NCI-H1694 treated with DMSO at 0.1 percent for 48 hours (cell line): ENCODE results near the gene PPARD.
"Not testable (repeated sequence)": the region's sequence is repeated elsewhere in the genome, so short reads cannot be mapped to it uniquely, and the experiment has no call there.

Experiments
- DNase-seq: peaks from one replicate; lab custom pipeline; 2025; lab: John Stamatoyannopoulos, UW

PPARD gene

GRCh38 chr6:35381132-35381531 is 38.8 kb downstream of the PPARD start:
- DNase-seq = no peak

- no peak for DNase-seq
Measured at GRCh38 chr6:35382015-35382414, 39.7 kb downstream of the PPARD start.

GRCh38 chr6:35385457-35386202 is 43.3 kb downstream of the PPARD start:
- no peak for DNase-seq

- no peak for DNase-seq
Measured at GRCh38 chr6:35386989-35387388, 44.6 kb downstream of the PPARD start.

GRCh38 chr6:35388030-35388429 is 45.7 kb downstream of the PPARD start:
- no peak for DNase-seq

GRCh38 chr6:35388772-35389352 is 46.5 kb downstream of the PPARD start:
- DNase-seq = no peak

- not testable (repeated sequence) for DNase-seq
Measured at GRCh38 chr6:35389386-35389785, 47.0 kb downstream of the PPARD start.

GRCh38 chr6:35391240-35391968 is 49.0 kb downstream of the PPARD start:
- no peak for DNase-seq

GRCh38 chr6:35392111-35392702 is 49.8 kb downstream of the PPARD start:
- DNase-seq = no peak

GRCh38 chr6:35392773-35393672 is 50.7 kb downstream of the PPARD start:
- DNase-seq = no peak

- no peak for DNase-seq
Measured at GRCh38 chr6:35396991-35397390, 54.6 kb downstream of the PPARD start.

- DNase-seq = no peak
Measured at GRCh38 chr6:35397806-35398418, 55.6 kb downstream of the PPARD start.

- DNase-seq = no peak
Measured at GRCh38 chr6:35398526-35398925, 56.2 kb downstream of the PPARD start.

GRCh38 chr6:35400111-35400510 is 57.8 kb downstream of the PPARD start:
- DNase-seq = no peak

- no peak for DNase-seq
Measured at GRCh38 chr6:35400901-35401311, 58.5 kb downstream of the PPARD start.

GRCh38 chr6:35401514-35401913 is 59.2 kb downstream of the PPARD start:
- DNase-seq = no peak

- DNase-seq = no peak
Measured at GRCh38 chr6:35402136-35402855, 59.9 kb downstream of the PPARD start.

GRCh38 chr6:35402856-35403191 is 60.5 kb downstream of the PPARD start:
- DNase-seq = no peak

- DNase-seq = no peak
Measured at GRCh38 chr6:35403544-35404442, 61.4 kb downstream of the PPARD start.
